Heart left ventricle (tissue), 16 donors: Measurements from ENCODE around the gene CTNNAL1. TPM values are rescaled to one million over a fixed set of nuclear protein-coding genes. Genes with fewer than 3 reads are reported as not detected.

ENCODE experiments used
- ATAC-seq, 4 donors: fragments of 200-7000 bp; cut with Tn5 transposase; one replicate each; pipeline ENCODE4 v1.9.1; 2020 to 2022; ENCODE audit warnings: moderate library complexity in 4 of 4, mild to moderate bottlenecking in 3 of 4, moderate number of reproducible peaks in 1 of 4
- DNase-seq, 5 donors: peaks; one replicate each; pipeline ENCODE4 v3.0.0-alpha.2; 2020
- H3K27ac ChIP-seq, 12 donors: fragments of 200-600 bp; sonication (generic) in 4 of 12; one replicate each; pipeline versions ENCODE4 v1.5.0 to v1.8.0; 2016 to 2022; ENCODE audit warnings: mild to moderate bottlenecking in 2 of 12
- H3K27me3 ChIP-seq, 9 donors: fragments of 200-600 bp; sonication (generic) in 2 of 9; one replicate each; pipeline versions ENCODE4 v1.5.1 to v1.8.0; 2016 to 2022; ENCODE audit warnings: mild to moderate bottlenecking in 3 of 9
- H3K36me3 ChIP-seq, 9 donors: fragments of 200-600 bp; sonication (generic) in 2 of 9; one replicate each; pipeline versions ENCODE4 v1.5.0 to v1.8.0; 2018 to 2022; ENCODE audit warnings: mild to moderate bottlenecking in 2 of 9
- H3K4me1 ChIP-seq, 12 donors: fragments of 200-600 bp; sonication (generic) in 4 of 12; one replicate each; pipeline versions ENCODE4 v1.5.0 to v1.8.0; 2016 to 2022; ENCODE audit warnings: mild to moderate bottlenecking in 3 of 12
- H3K4me3 ChIP-seq, 12 donors: fragments of 200-600 bp; sonication (generic) in 4 of 12; one replicate each; pipeline versions ENCODE4 v1.5.0 to v1.8.0; 2017 to 2022; ENCODE audit warnings: mild to moderate bottlenecking in 9 of 12, moderate library complexity in 4 of 12
- H3K9me3 ChIP-seq, 12 donors: fragments of 200-600 bp; sonication (generic) in 4 of 12; one replicate each; pipeline versions ENCODE4 v1.5.0 to v1.8.0; 2016 to 2022; ENCODE audit warnings: mild to moderate bottlenecking in 1 of 12
- CTCF ChIP-seq, 12 donors: fragments of 200-600 bp; sonication (generic) in 4 of 12; IDR thresholded peaks; one replicate each; pipeline versions ENCODE4 v1.5.0 to v1.8.0; 2018 to 2022; ENCODE audit warnings: antibody characterized with exemption in 12 of 12, mild to moderate bottlenecking in 5 of 12
- POLR2A ChIP-seq, 2 donors: fragments of 450-650 bp; IDR thresholded peaks; one replicate each; pipeline ENCODE4 v1.6.1; 2017; ENCODE audit warnings: antibody characterized with exemption in 2 of 2, mild to moderate bottlenecking in 2 of 2, moderate library complexity in 2 of 2
- WGBS, 4 donors: extraction: QIAGEN DNeasy Blood & Tissue Kit in 2 of 4; methylation state at CpG; one replicate each; pipeline versions ENCODE4 v1.1.5 to v1.1.7; 2013 to 2018; 5-methylcytosine and 5-hydroxymethylcytosine counted together
- intact Hi-C, 10 donors: fragments of 100-400 bp; cut with DNase I; formaldehyde crosslinking; loops; one replicate each; pipeline versions ENCODE4 v1.11.1 to v1.14.2; 2022
- polyA plus RNA-seq, 2 donors: library from polyadenylated mRNA; stranded (reverse); fragments of 200-250 nt; gene quantifications; one replicate each; pipeline ENCODE4 v1.2.3, GENCODE V29; 2013
- total RNA-seq, 9 donors: library from RNA; depleted of rRNA in 2 of 9; stranded (reverse); fragments of >200 nt in 2 of 9; fragmentation: NEBNext Ultra II Directional in 3 of 9; extraction: Animal tissue kit (Norgen Biotek cat#: 25700) in 3 of 9; gene quantifications; one replicate each; pipeline versions ENCODE4 v1.1.0 to v1.2.4, GENCODE V29; 2016 to 2023
- donor health status: ischemic (EF 13 %, LVEDD 7.1; RV severe dilation, severe dysfunction).
- donor health status: healthy with polysubstance abuse.
- donor health status: DM: no; HTN: yes; CAD: no.
- donor health status: DM: no; HTN: no; CAD: no.
- donor health status: ischemic (EF 25% LVEDD 6.9; RV normal size, moderate dysfunction).
- donor health status: ischemic (EF 25% LVEDD 5.7; RV mildly dilated, moderate dysfunction).
- donor health status: healthy.
- donor health status: DM: yes; HTN: yes; CAD: no.
- donor health status: ischemic (EF 35%, LVEDD 5.7; RV mildly dilated, moderate dysfunction).
- donor health status: nonischemic (EF 11% LVEDD 7.7; RV severe dilation, severe dysfunction).
- donor health status: DM: yes; HTN: yes; CAD: no.
- donor health status: PGD.
- donor health status: ischemic (EF 29% LVEDD 5.4; RV normal size, mild dysfunction).
- donor health status: nonischemic (EF 23%, LVEDD 6.1; RV moderate dilation, normal function).

The CTNNAL1 gene
- total and polyA plus RNA-seq, 11 donors, result 51.2 to 165 (median 62.7) TPM

- TF ChIP-seq CTCF (IDR thresholded peaks at IDR 0.05), result no peak
- TF ChIP-seq POLR2A (IDR thresholded peaks at IDR 0.05), result no peak
- H3K4me3 ChIP-seq, result no peak overlapping the region
- no peak for DNase-seq
- H3K36me3 ChIP-seq, result peaks cover 0 to 100% (median 95%) of the 10 kb centered on the region in 9 donors
- ATAC-seq, result no peak
- H3K27ac ChIP-seq, result no peak overlapping the region
- H3K4me1 ChIP-seq, result no peaks in the 10 kb centered on the region
- 89 to 94% (median 90%) methylated on average over 6 of the region's 6 CpGs for WGBS, 4 donors
- intact Hi-C loops, result no loop called here
- H3K9me3 ChIP-seq, result no peaks in the 10 kb centered on the region
- no peaks in the 10 kb centered on the region for H3K27me3 ChIP-seq
These were observed 93.8 kb downstream of the CTNNAL1 start for GRCh38 chr9:108919517-108919916.

- TF ChIP-seq POLR2A (IDR thresholded peaks at IDR 0.05) (no peak), CTCF (IDR thresholded peaks at IDR 0.05) (no peak)
- intact Hi-C loops, result no loop called here
- peaks cover 0 to 99% (median 90%) of the 10 kb centered on the region in 9 donors for H3K36me3 ChIP-seq
These were observed 99.9 kb downstream of the CTNNAL1 start for GRCh38 chr9:108913391-108913790.

GRCh38 chr9:108911820-108912219 is 101.5 kb downstream of the CTNNAL1 start:
- no peak overlapping the region for H3K4me3 ChIP-seq
- TF ChIP-seq CTCF (IDR thresholded peaks at IDR 0.05), result no peak
- TF ChIP-seq POLR2A (IDR thresholded peaks at IDR 0.05), result no peak
- DNase-seq (no peak), ATAC-seq (no peak)
- no peak overlapping the region for H3K27ac ChIP-seq
- 30 to 48% (median 40%) methylated on average over 1 of the region's 1 CpG for WGBS, 4 donors
- H3K36me3 ChIP-seq, result peaks cover 0 to 99% (median 91%) of the 10 kb centered on the region in 9 donors
- H3K4me1 ChIP-seq, result no peaks in the 10 kb centered on the region
- intact Hi-C loops, result no loop called here
- H3K27me3 ChIP-seq, result no peaks in the 10 kb centered on the region
- H3K9me3 ChIP-seq, result no peaks in the 10 kb centered on the region

More at GRCh38 chr9:108913391-108913790, 99.9 kb downstream of the CTNNAL1 start:
- DNase-seq (no peak), ATAC-seq (no peak)
- H3K27me3 ChIP-seq, result no peaks in the 10 kb centered on the region
- no peaks in the 10 kb centered on the region for H3K4me1 ChIP-seq
- WGBS, 4 donors, result 94 to 96% (median 95%) methylated on average over 5 of the region's 5 CpGs
- H3K4me3 ChIP-seq, result no peak overlapping the region
- H3K27ac ChIP-seq, result no peak overlapping the region
- H3K9me3 ChIP-seq, result no peaks in the 10 kb centered on the region

GRCh38 chr9:108910914-108911313 is 102.4 kb downstream of the CTNNAL1 start:
- Histone ChIP-seq H3K4me3 (no peak overlapping the region), H3K36me3 (peaks cover 0 to 99% (median 92%) of the 10 kb centered on the region in 9 donors), H3K4me1 (no peaks in the 10 kb centered on the region), H3K27ac (no peak overlapping the region), H3K27me3 (no peaks in the 10 kb centered on the region), H3K9me3 (no peaks in the 10 kb centered on the region)
- WGBS, 4 donors, result 88 to 98% (median 96%) methylated on average over 2 of the region's 2 CpGs
- intact Hi-C loops, result no loop called here
- ATAC-seq (no peak), DNase-seq (no peak)
- TF ChIP-seq CTCF (IDR thresholded peaks at IDR 0.05), result no peak
- TF ChIP-seq POLR2A (IDR thresholded peaks at IDR 0.05), result no peak
